ENCODE results near the gene AZU1.

- no peak for TF ChIP-seq POLR2A (IDR thresholded peaks at IDR 0.05)
- no peak for TF ChIP-seq CTCF (IDR thresholded peaks at IDR 0.05)
Observed at GRCh38 chr19:812049-812746, 15.4 kb upstream of the AZU1 start.

Measured in heart left ventricle (tissue), 13 donors.